HG03460 (cell line): Measurements from ENCODE around the gene PADI6.
"Not testable (repeated sequence)": the region's sequence is repeated elsewhere in the genome, so short reads cannot be mapped to it uniquely, and the experiment has no call there.

ENCODE experiments used
- ATAC-seq: cut with Tn5 transposase; IDR thresholded peaks from one replicate; pipeline ENCODE4 v1.9.1; 2021; ENCODE audit not compliant: unreplicated experiment

PADI6 gene

GRCh38 chr1:17371896-17372295 is at the start of gene PADI6:
PADI6 (plus strand) TSS chr1:17372196; CDS start chr1:17372246, 50 bp downstream.
- no peak for ATAC-seq

DNA sequence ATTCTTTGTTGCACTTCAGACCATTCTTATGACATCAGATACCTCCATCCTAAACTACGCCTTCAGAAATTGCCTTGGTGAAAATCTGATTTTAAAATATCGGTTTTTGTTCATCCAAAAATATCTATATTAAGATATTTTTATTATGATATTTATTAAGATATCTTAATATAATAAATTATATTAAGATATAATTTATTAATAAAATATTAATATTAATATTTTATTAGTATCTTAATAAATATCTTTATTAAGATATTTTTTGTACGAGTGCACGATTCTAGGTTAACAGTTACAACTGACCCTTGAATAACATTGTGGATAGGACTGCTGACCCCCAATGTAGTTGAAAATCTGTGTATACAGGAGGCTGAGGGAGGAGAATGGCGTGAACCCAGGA is 43.1 kb upstream of the PADI6 start:
- no peak for ATAC-seq

DNA sequence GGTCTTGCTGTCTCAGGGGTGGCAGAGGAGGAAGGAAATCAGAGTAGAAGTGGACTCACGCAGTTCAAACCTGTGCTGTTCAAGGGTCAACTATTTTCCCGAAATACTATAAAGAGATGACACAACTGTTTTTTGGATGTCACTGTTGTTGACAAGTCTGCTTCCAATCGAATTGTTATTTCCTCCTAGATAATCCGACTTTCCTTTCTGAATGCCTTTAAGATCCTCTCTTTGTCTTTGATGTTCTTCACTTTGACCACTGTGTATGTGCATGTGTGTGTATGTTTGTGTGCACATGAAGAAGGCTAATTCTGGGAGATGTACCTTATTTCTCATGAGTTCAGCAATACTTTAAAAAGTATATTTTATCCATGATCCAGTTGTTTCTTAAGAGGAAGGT is 42.4 kb upstream of the PADI6 start:
- ATAC-seq: no peak

DNA sequence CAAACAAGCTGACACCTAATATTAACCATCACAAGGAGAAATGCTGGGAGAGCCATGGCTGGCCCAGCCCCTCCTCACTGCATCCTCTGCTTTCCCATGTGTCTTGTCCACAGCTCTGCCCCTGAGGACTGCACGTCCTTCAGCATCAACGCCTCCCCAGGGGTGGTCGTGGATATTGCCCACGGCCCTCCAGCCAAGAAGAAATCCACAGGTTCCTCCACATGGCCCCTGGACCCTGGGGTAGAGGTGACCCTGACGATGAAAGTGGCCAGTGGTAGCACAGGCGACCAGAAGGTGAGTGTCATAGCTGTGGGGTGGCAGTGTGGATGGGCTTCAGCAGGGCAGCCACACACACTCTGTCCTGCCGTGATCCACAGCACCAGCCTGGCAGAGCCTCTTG is 41.1 kb upstream of the PADI6 start:
- ATAC-seq: no peak

DNA sequence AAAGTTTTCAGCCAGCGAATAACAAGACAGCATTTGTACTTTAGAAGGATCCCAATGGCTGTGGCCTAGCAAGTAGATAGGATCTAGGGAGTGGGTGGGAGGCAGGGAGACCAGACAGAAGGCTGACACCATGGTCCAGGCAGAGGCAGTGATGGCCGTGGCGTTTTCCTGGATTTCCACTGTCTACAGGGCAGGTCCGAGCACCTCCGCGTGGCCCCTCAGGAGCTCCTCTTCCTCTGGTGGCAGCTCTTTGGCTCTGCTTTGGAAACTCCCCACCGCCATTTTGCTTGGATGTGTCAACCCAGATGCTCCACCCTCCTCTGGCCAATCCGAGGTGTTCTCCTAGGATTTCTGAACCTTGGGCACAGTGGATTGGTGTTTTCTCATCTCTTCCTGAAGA is 38.9 kb upstream of the PADI6 start:
- ATAC-seq: no peak

GRCh38 chr1:17335821-17336710 is 35.9 kb upstream of the PADI6 start:
- no peak for ATAC-seq

- no peak for ATAC-seq
These were observed 33.1 kb upstream of the PADI6 start for GRCh38 chr1:17338706-17339493.

- no peak for ATAC-seq
These were observed 32.5 kb upstream of the PADI6 start for GRCh38 chr1:17339521-17339920.

- ATAC-seq: no peak
These were observed 31.6 kb upstream of the PADI6 start for GRCh38 chr1:17340358-17340757.

GRCh38 chr1:17342014-17342441 is 30.0 kb upstream of the PADI6 start:
- no peak for ATAC-seq

DNA sequence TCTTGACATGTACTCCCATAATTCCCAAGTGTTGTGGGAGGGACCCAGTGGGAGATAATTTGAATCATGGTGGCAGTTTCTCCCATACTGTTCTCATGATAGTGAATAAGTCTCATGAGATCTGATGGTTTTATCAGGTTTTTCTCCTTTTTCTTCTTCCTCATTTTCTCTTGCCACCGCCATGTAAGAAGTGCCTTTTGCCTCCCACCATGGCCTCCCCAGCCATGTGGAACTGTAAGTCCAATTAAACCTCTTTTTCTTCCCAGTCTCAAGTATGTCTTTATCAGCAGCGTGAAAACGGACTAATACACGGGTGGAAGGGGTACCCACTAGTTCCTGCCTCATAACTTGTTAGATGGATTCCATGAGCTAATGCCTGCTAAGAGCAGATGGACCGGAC is 26.5 kb upstream of the PADI6 start:
- not testable (repeated sequence) for ATAC-seq

DNA sequence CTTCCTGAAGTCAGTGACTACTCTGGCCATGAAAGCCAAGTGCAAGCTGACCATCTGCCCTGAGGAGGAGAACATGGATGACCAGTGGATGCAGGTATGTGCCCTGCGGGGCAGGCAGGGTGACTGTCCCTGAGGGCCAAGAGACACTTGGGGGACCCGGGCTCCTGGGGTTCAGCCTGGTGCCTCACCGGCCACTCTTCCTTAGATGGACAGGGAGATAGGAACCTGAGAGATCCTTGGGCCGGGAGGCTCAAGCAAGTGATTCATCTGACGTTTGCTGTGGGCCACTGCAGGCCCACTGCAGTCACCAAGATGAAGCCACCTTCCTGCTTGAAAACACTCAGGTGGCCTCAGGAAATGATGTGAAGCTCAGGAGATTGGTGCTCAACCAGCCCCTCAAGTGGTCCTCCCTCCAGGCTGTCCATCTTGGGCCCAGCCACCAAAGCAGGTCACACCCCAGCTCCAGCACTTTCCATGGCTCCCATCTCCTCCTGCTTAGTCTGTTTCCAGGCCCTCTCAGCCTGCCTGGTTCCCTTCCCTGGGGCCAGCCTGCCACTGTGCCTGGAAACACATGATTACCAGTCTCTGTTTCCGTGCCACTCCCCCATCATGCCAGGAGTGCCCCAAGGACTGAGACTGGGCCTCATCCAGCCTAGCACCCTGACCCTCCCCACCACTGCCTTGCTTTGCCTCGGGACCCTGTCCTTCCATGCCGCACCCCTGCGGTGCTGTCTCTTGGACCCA is 25.8 kb upstream of the PADI6 start:
- no peak for ATAC-seq

GRCh38 chr1:17347769-17348592 is 24.0 kb upstream of the PADI6 start:
- no peak for ATAC-seq

DNA sequence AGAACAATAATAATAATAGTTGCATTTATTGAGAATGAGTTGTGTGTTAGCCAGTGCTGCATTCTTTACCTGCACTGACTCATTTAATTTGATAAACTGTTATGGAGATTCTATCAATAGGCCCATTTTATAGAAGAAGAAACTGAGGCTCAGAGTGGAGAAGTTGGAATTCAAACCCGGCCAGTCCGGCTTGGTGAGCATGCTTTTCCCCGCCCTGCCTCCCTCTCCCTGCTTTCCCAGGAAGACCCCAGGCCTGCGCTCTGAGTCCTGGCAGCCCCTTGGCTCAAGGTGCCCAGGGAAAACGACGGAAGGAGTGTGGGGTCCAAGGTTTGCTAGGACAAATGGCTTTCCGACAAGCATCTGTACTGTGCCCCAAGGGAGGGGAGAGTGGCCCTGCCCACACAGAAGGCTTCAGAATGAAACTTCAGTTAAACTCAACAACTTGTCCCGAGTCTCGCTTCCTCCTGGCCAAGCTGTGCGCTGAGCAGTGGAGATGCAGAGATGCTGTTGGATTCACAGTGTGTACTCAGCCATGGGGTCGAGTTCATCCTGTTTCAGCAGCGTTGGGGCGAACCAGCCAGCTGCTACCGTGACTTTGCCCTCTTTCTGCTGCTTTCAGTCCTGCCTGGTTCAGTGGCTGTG is 23.3 kb upstream of the PADI6 start:
- no peak for ATAC-seq

- no peak for ATAC-seq
These were observed 21.9 kb upstream of the PADI6 start for GRCh38 chr1:17350083-17350482.

GRCh38 chr1:17350928-17351446 is 21.0 kb upstream of the PADI6 start:
- no peak for ATAC-seq

DNA sequence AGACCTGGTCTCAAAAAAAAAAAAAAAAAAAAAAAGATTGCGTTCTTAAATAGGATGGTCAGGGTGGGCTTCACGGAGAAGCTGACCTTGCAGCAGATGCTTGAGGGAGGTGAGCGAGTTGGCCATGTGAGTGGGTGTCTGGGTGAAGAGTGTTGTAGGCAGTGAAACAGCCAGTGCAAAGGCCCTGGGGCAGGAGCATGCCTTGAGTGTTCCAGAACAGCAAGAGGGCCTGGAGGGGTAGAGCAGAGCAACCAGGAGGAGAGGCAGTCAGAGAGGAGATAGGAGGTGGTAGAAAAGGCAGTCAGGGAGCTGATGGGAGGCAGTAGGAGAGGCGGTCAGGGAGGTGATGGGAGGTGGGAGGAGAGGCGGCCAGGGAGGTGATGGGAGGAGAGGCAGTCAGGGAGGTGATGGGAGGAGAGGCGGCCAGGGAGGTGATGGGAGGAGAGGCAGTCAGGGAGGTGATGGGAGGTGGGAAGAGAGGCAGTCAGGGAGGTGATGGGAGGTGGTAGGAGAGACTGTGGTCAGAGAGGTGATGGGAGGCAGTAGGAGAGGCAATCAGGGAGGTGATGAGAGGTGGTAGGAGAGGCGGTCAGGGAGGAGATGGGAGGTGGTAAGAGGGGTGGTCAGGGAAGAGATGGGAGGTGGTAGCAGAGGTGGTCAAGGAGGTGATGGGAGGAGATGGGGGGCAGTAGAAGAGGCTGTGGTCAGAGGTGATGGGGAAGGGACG is 20.2 kb upstream of the PADI6 start:
- ATAC-seq: no peak

GRCh38 chr1:17352419-17352909 is 19.5 kb upstream of the PADI6 start:
- ATAC-seq: no peak

GRCh38 chr1:17355898-17356297 is 16.1 kb upstream of the PADI6 start:
- no peak for ATAC-seq
